T-helper 22 cell (primary cell): ENCODE data around the gene IRX1.

Experiments
- DNase-seq: peaks from one replicate; pipeline ENCODE4 v3.0.0-alpha.2; 2020; ENCODE audit warnings: low read depth

IRX1 gene

GRCh38 chr5:3650868-3651267 lies 55.2 kb downstream of the IRX1 start:
- no peak for DNase-seq
